ENCODE measurements around the gene ZNF541.
A peak's percentile ranks its signal among the peaks of the same experiment; 100 is the strongest.

ZNF541 gene

DNA sequence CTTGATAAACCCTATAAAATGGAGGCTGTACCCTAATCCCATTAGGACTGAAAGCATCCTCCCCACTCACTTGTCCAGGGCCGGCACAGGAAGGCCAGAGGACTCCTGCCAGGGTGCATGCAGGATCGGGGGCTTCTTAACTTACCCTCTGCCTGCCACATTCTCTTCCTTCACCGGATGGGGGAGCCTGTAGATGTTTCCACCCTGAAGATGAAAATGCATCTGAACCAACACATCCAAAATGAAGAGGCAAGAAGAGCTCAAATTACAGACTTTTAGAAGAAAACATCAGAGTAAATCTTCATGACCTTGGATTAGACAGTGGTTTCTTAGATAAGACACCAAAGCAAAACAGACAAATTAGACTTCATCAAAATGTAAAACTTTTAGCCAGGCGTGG is 32.2 kb downstream of the ZNF541 start:
- no peak for DNase-seq

DNA sequence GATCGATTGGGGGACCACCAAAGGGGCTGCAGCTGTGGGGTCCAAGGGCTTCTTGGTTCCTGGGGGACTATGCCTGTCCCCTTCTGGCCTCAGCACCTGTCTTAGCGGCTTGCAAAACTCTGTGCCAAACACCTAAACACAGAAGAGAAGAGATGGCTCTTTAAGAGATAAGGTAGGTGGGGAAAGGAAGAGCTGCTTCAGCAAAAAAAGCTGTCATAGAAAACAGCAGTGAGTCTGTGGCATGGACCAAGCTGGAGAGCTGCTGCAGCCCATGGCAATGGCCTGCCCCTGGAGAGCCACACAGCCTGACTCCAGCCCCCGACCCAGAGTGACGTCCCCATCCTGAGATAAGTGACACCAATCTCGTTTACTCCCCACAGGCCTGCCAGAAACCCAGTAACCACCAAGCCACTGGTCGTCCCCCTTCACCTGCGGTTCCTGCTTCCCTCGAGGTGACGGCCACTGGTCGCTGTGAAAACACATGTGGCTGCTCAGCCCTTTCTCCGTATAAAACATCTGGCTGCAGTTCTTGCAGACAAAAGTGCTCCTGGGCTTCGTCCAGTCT is 33.1 kb downstream of the ZNF541 start:
- no peak for DNase-seq

DNA sequence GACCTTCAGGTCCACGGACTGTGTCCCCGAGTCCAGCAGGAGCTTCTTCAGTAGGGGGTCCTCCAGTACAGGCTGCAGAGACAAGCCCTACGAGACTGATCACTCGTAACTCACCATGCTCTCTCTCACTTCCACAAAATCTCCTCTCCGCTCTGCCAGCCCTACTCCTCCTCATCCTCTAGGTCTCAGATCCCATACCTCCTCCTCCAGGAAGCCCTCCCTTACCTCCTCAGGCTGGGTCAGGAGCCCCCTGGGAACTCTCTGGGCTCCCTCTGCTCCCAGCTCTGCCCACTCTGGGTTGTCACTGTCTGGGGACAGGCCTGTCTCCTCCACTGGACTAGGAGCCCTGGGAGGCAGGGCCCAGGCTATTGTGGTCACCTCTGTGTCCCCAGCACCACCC is 34.1 kb downstream of the ZNF541 start:
- DNase-seq: no peak

DNA sequence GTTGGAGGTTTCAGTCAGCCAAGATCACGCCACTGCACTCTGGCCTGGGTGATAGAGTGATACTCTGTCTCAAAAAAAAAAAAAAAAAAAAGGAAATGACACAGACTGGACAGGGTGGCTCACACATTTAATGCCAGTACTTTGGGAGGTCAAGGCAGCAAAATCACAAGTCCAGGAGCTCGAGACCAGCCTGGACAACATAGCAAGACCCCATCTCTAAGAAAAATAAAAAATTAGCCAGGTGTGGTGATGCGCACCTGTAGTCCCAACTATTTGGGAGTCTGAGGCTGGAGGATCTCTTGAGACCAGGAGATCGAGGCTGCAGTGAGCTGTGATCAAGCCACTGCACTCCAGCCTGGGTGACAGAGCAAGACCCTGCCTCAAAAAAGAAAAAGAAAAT is 35.5 kb downstream of the ZNF541 start:
- DNase-seq: no peak

DNA sequence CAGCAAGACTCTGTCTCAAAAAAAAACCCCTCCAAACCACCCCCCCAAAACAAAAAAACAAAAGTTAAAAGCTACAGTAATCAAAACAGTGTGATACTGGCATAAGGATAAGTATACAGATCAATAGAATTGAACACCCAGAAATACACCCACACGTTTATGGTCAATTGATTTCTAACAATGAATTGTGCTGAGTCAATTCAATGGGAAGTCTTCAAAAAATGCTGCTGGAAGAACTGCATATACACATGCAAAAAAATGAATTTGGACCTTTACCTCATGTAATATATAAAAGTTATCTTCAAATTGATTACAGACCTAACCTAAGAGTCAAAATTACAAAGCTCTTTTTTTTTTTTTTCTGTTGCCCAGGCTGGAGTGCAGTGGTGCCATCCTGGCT is 38.3 kb downstream of the ZNF541 start:
- DNase-seq: no peak

DNA sequence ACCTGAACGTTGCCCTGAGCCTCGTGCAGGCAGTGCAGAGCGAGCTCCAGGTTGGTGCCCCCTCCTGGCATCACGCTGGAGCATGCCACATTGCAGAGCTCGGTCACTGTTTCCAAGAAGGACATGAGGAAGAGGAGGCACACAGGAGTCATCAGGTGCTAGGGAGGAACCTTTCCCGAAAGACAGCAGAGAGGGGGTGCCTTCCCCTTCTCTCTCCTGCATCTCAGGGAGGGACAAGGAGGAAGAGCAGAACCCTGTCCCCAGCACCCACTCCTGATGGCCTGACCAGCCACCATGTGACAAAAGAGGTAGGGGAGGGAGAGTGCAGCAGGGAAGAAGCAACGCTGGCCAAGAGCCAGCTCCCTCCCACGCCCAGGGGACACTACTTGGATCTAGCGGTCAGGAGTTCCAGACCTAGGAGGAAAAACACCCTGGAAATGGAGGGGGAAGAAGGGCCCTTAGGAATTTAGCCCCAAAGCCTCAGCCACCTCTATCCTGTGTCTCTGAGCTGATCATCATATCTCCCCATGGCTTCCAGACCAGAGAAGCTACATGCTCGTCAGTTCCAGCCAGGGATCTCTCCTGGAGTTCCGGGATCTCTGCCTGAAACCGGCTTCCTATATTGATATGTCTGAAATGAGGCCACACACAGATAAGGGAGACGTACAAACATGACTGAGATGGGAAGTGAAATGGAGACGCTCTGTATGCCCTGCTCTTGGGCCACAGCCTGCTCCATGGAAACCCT is 41.1 kb downstream of the ZNF541 start:
- DNase-seq: no peak

DNA sequence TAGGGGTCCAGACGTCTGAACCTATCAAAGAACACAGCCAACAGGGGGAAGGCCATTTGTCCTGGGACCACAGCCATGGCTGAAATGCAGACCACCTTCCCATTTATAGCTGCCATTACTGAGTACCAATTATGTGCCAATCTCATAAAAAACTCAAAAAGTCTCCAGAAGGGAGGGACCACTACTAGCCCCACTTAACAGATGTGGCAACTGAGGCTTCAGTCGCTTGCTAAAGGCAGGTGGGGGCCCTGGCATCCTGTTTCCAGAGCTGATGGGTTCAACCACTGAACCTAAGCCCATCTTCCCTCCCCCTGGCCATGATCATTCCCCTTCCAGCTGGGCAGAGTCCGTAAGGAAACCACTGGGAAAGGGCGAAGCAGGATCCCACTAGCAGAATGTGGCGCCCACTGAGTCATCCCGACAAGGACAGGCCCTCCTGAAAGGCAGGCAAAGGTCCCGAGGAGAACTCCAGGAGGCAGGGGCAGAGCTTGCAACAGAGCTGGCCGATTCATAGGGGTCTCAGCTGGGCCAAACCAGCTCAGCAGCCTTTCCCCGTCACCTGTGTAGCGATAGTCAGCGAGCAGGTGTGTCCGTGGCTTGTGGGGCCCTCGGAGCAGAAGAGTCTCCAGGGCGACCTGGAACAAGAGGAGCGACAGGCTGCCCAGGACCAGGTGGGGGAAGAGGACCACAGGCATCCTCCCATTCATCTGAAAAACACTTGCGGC is 43.8 kb downstream of the ZNF541 start:
- DNase-seq: no peak

DNA sequence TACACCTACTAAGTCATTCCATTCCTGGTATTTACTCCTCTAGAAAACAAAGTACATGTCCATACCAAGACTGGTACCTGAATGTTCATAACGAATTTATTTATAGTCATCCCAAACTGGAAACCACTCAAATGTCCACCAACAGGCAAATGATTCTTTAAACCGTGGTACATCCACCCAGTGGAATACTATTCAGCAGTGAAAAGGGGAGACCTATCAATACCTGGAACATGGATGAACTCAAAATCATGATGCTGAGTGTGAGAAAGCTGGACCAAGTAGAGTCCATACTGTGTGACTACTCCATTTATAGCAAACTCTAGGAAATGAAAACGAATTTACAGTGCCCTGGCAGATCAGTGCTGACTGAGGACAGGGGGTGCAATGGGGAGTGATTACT is 46.1 kb downstream of the ZNF541 start:
- DNase-seq: no peak

DNA sequence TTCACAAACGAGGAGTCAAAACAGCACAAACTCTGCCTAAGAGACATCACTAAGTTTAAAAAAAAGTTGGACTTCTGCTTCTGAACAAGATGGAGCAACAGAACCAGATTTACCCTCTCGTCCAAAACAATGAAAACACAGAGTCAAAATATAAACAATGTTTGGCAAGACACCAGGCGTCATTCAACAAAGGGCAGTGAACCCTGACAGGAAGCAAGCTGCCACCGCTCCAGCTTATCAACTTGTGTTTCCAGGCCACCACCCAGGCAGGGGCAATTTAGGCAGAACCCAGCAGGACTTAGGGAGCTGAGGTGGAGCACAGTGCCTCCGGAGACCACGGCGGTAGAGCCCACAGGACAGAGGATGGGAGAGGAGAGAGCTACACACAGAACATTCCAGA is 49.5 kb downstream of the ZNF541 start:
- peak; percentile 16 for DNase-seq

Data from COR-L47 (cell line).